A549 (cell line): Measurements from ENCODE around the gene NAPEPLD. TPM values are rescaled to one million over a fixed set of nuclear protein-coding genes. Genes with fewer than 3 reads are reported as not detected.

ENCODE experiments used
- ATAC-seq, 2 experiments: fragments of 200-7000 bp in 1 of 2; fragments of >200 bp in 1 of 2; cut with Nextera tagmentation in 1 of 2; cut with Tn5 transposase in 1 of 2; 3 replicates each; pipeline versions ENCODE4 v1.8.0 to v1.9.1; 2018 to 2020; ENCODE audit warnings: mild to moderate bottlenecking in 1 of 2, moderate library complexity in 1 of 2
- CTCF ChIA-PET: fragments of 300-600 bp; sonication (Branson Sonifier 250); formaldehyde crosslinking; extraction: SDS; loops from one replicate; lab custom pipeline; 2021; ENCODE audit warnings: antibody characterized with exemption, inconsistent platforms; lab: Yijun Ruan, JAX
- POLR2A ChIA-PET: fragments of 350-600 bp; formaldehyde crosslinking; extraction: SDS; loops from one replicate; lab custom pipeline; 2021; ENCODE audit warnings: antibody characterized with exemption, inconsistent platforms; lab: Yijun Ruan, JAX
- DNase-seq, 2 experiments: peaks; one replicate each; pipeline versions ENCODE4 v3.0.0 to v3.0.0-alpha.2; 2011 to 2016; ENCODE audit warnings: low read depth in 1 of 2, low spot score in 1 of 2
- FAIRE-seq: peaks from 2 replicates; lab custom pipeline; 2011; peaks lifted over from hg19 to GRCh38; lab: Jason Lieb, UNC
- H3K27ac ChIP-seq, 2 experiments: fragments of >200 bp; sonication (Bioruptor Twin); formaldehyde crosslinking; 3 replicates each; pipeline ENCODE4 v1.5.1; 2016 to 2017
- H3K4me1 ChIP-seq: fragments of >200 bp; sonication (Bioruptor Twin); formaldehyde crosslinking; 3 replicates; pipeline ENCODE4 v1.6.1; 2016
- H3K4me2 ChIP-seq: fragments of >200 bp; sonication (Bioruptor Twin); formaldehyde crosslinking; 3 replicates; pipeline ENCODE4 v1.6.1; 2016
- H3K4me3 ChIP-seq: fragments of >200 bp; sonication (Bioruptor Twin); formaldehyde crosslinking; 3 replicates; pipeline ENCODE4 v1.5.1; 2016
- H3K9me3 ChIP-seq: fragments of >200 bp; sonication (Bioruptor Twin); formaldehyde crosslinking; 3 replicates; pipeline ENCODE4 v1.6.1; 2016
- BCL3 ChIP-seq: fragments of >200 bp; sonication (Bioruptor Twin); formaldehyde crosslinking; IDR thresholded peaks from 3 replicates; pipeline ENCODE4 v1.6.1; 2016
- CBX8 ChIP-seq: fragments of 200-600 bp; sonication (generic); IDR thresholded peaks from 2 replicates; pipeline ENCODE4 v1.6.1; 2016
- CEBPB ChIP-seq, 2 experiments: fragments of >200 bp in 1 of 2; sonication (Bioruptor Twin) in 1 of 2; formaldehyde crosslinking in 1 of 2; IDR thresholded peaks; 2 replicates each; pipeline ENCODE4 v1.6.1; 2012 to 2016
- CHD4 ChIP-seq: fragments of 200-600 bp; sonication (generic); IDR thresholded peaks from 2 replicates; pipeline ENCODE4 v1.6.1; 2016; ENCODE audit warnings: antibody characterized with exemption, mild to moderate bottlenecking, borderline replicate concordance
- CTCF ChIP-seq: fragments of >200 bp; sonication (Bioruptor Twin); formaldehyde crosslinking; IDR thresholded peaks from 3 replicates; pipeline ENCODE4 v1.5.1; 2016
- FOSB ChIP-seq: fragments of 250-450 bp; sonication (Bioruptor Pico); IDR thresholded peaks from 2 replicates; pipeline ENCODE4 v1.5.0; 2020; ENCODE audit warnings: mild to moderate bottlenecking, moderate library complexity
- HEYL ChIP-seq: fragments of 250-450 bp; sonication (Bioruptor Pico); IDR thresholded peaks from 2 replicates; pipeline ENCODE4 v1.8.0; 2021; ENCODE audit warnings: mild to moderate bottlenecking, moderate library complexity
- HOXA7 ChIP-seq: fragments of 250-450 bp; sonication (Bioruptor Pico); IDR thresholded peaks from 2 replicates; pipeline ENCODE4 v1.5.0; 2020; ENCODE audit warnings: mild to moderate bottlenecking, moderate library complexity
- HOXB13 ChIP-seq: fragments of 250-450 bp; sonication (Bioruptor Pico); IDR thresholded peaks from 2 replicates; pipeline ENCODE4 v1.5.0; 2020; ENCODE audit warnings: low read depth, mild to moderate bottlenecking, moderate library complexity
- JUNB ChIP-seq: fragments of >200 bp; sonication (Bioruptor Twin); formaldehyde crosslinking; IDR thresholded peaks from 2 replicates; pipeline ENCODE4 v1.6.1; 2016
- NFE2L2 ChIP-seq: fragments of 150-350 bp; conservative IDR thresholded peaks from 2 replicates; pipeline ENCODE4 v1.6.1; 2014; ENCODE audit warnings: low read length
- NPAS2 ChIP-seq: fragments of 250-450 bp; sonication (Bioruptor Pico); IDR thresholded peaks from 2 replicates; pipeline ENCODE4 v1.8.0; 2022; ENCODE audit warnings: mild to moderate bottlenecking, moderate library complexity, borderline replicate concordance
- PBX3 ChIP-seq: IDR thresholded peaks from 2 replicates; pipeline ENCODE4 v1.6.1; 2012
- POLR2A ChIP-seq: IDR thresholded peaks from 2 replicates; pipeline ENCODE4 v1.6.1; 2012; ENCODE audit warnings: mild to moderate bottlenecking, low read length
- POLR2AphosphoS2 ChIP-seq: conservative IDR thresholded peaks from 2 replicates; pipeline ENCODE4 v1.6.1; 2012; ENCODE audit warnings: low read length, improper control_type of control experiment, inconsistent platforms
- REST ChIP-seq: fragments of 200-600 bp; sonication (generic); IDR thresholded peaks from 2 replicates; pipeline ENCODE4 v1.6.1; 2016; ENCODE audit warnings: antibody characterized with exemption, mild to moderate bottlenecking, moderate library complexity
- RFX5 ChIP-seq: fragments of 450-650 bp; IDR thresholded peaks from 2 replicates; pipeline ENCODE4 v1.7.1; 2014; ENCODE audit warnings: antibody characterized with exemption, mild to moderate bottlenecking, moderate library complexity
- RNF2 ChIP-seq: fragments of 200-600 bp; sonication (generic); IDR thresholded peaks from 2 replicates; pipeline ENCODE4 v1.6.1; 2016; ENCODE audit warnings: low read depth, mild to moderate bottlenecking, antibody characterized with exemption, moderate library complexity, borderline replicate concordance
- SMC3 ChIP-seq: fragments of >200 bp; sonication (Bioruptor Twin); formaldehyde crosslinking; IDR thresholded peaks from 3 replicates; pipeline ENCODE4 v1.6.1; 2018; ENCODE audit warnings: inconsistent platforms
- ZFP36 ChIP-seq: fragments of 450-650 bp; IDR thresholded peaks from 2 replicates; pipeline ENCODE4 v1.6.1; 2014; ENCODE audit warnings: borderline replicate concordance; ENCODE audit not compliant: partially characterized antibody
- WGBS: methylation state at CpG from one replicate; pipeline ENCODE4 v1.1.6; 2017; ENCODE audit errors: missing lambda C conversion rate; 5-methylcytosine and 5-hydroxymethylcytosine counted together
- polyA plus RNA-seq, 4 experiments: library from polyadenylated mRNA; depleted of rRNA in 3 of 4; stranded (reverse); fragments of >200 nt; fragmentation: RNase III in 1 of 4; extraction: RNeasy Plus Mini Kit Qiagen cat#74134 plus additional on column Dnase treatment in 1 of 4; gene quantifications; 2 replicates in 3 of 4; 3 replicates in 1 of 4; pipeline ENCODE4 v1.2.3, GENCODE V29; 2011 to 2017

The NAPEPLD gene
- polyA plus RNA-seq, 2 of the 4 experiments (the other 2 are of a cell fraction) = 10.1 to 12.0 TPM

- ATAC-seq (no peak), DNase-seq (no peak), FAIRE-seq (no peak)
- POLR2A ChIA-PET = no interaction called here
- Histone ChIP-seq H3K4me2 (no peak overlapping the region), H3K27ac (no peak overlapping the region), H3K9me3 (no peaks in the 10 kb centered on the region), H3K4me1 (0 out of 3 replicates have a peak, but pooled peaks cover 4% of the 10 kb centered on the region), H3K4me3 (no peak overlapping the region)
- WGBS = 87% methylated on average over 2 of the region's 2 CpGs
- CTCF ChIA-PET = no interaction called here
- no peak for TF ChIP-seq SMC3
- TF ChIP-seq NFE2L2 = no peak
- TF ChIP-seq ZFP36 = no peak
- TF ChIP-seq HOXA7 (CRISPR knock-in tag) = no peak
- TF ChIP-seq FOSB (CRISPR knock-in tag) = no peak
- no peak for TF ChIP-seq HOXB13 (CRISPR knock-in tag)
- TF ChIP-seq BCL3 = no peak
- no peak for TF ChIP-seq RFX5
- no peak for TF ChIP-seq POLR2A
- TF ChIP-seq POLR2AphosphoS2 = no peak
Measured at GRCh38 chr7:103117465-103117864, 31.4 kb downstream of the NAPEPLD start.

- POLR2A ChIA-PET = no interaction called here
- FAIRE-seq (no peak), ATAC-seq (no peak; a peak in 1 of 6 replicates), DNase-seq (no peak)
- Histone ChIP-seq H3K9me3 (peaks cover 2% of the 10 kb centered on the region; the same call in 1 of the 3 replicates), H3K4me1 (0 out of 3 replicates have a peak, but pooled peaks cover 4% of the 10 kb centered on the region), H3K4me2 (no peak overlapping the region), H3K4me3 (no peak overlapping the region), H3K27ac (no peak overlapping the region)
- CTCF ChIA-PET = no interaction called here
- TF ChIP-seq CBX8 (no peak), REST (no peak), CHD4 (no peak), BCL3 (no peak), CEBPB (IDR thresholded peaks at IDR 0.05) (no peak), JUNB (no peak), HOXA7 (CRISPR knock-in tag) (no peak), SMC3 (no peak), NPAS2 (CRISPR knock-in tag) (no peak), POLR2AphosphoS2 (no peak), ZFP36 (no peak), CTCF (no peak), HEYL (CRISPR knock-in tag) (no peak), RNF2 (no peak), PBX3 (no peak)
Measured at GRCh38 chr7:103116991-103117390, 31.9 kb downstream of the NAPEPLD start.
